H1 (cell line): Measurements from ENCODE around the gene C19orf53. TPM values are rescaled to one million over a fixed set of nuclear protein-coding genes. Genes with fewer than 3 reads are reported as not detected.

Experiments used
- CTCF ChIA-PET: fragments of 300-600 bp; sonication (Branson Sonifier 250); formaldehyde crosslinking; loops from one replicate; lab custom pipeline; 2021; ENCODE audit not compliant: partially characterized antibody; lab: Charles Lee
- POLR2A ChIA-PET: fragments of 300-600 bp; sonication (Branson Sonifier 250); formaldehyde crosslinking; loops from one replicate; lab custom pipeline; 2021; ENCODE audit warnings: inconsistent platforms; ENCODE audit not compliant: partially characterized antibody; lab: Charles Lee
- DNase-seq, 2 experiments: peaks; one replicate each; pipeline versions ENCODE4 v3.0.0 to v3.0.0-alpha.2; 2010 to 2022; ENCODE audit warnings: low spot score in 2 of 2, low read depth in 1 of 2, mixed read lengths in 1 of 2
- FAIRE-seq: peaks from 2 replicates; lab custom pipeline; 2011; peaks lifted over from hg19 to GRCh38; lab: Jason Lieb, UNC
- H2AFZ ChIP-seq: 2 replicates; pipeline ENCODE4 v1.8.1; 2012; ENCODE audit warnings: low read length, inconsistent platforms
- H2AK5ac ChIP-seq: 2 replicates; pipeline ENCODE4 v1.6.1; 2013; ENCODE audit warnings: low read depth, low read length
- H2BK120ac ChIP-seq: replicated peaks from 2 replicates; pipeline ENCODE3; 2013; ENCODE audit warnings: low read depth, low read length, inconsistent platforms
- H2BK12ac ChIP-seq: 2 replicates; pipeline ENCODE4 v1.6.1; 2013; ENCODE audit warnings: low read depth, low read length
- H2BK15ac ChIP-seq: 2 replicates; pipeline ENCODE4 v1.6.1; 2013; ENCODE audit warnings: low read length
- H2BK20ac ChIP-seq: 2 replicates; pipeline ENCODE4 v1.6.1; 2013; ENCODE audit warnings: low read length
- H2BK5ac ChIP-seq: 2 replicates; pipeline ENCODE4 v1.6.1; 2013; ENCODE audit warnings: low read depth, low read length
- H3K14ac ChIP-seq: 2 replicates; pipeline ENCODE4 v1.6.1; 2013; ENCODE audit warnings: inconsistent platforms; ENCODE audit not compliant: insufficient read length
- H3K18ac ChIP-seq: 2 replicates; pipeline ENCODE4 v1.6.1; 2013; ENCODE audit warnings: low read length; ENCODE audit errors: extremely low read depth
- H3K23ac ChIP-seq: 2 replicates; pipeline ENCODE4 v1.6.1; 2013; ENCODE audit warnings: inconsistent platforms; ENCODE audit not compliant: insufficient read length
- H3K23me2 ChIP-seq: 2 replicates; pipeline ENCODE4 v1.6.1; 2013; ENCODE audit warnings: low read depth, low read length
- H3K27ac ChIP-seq: 2 replicates; pipeline ENCODE4 v1.6.1; 2011; ENCODE audit warnings: low read depth, low read length, inconsistent platforms
- H3K27me3 ChIP-seq, 4 experiments: replicated peaks in 1 of 4; 1 replicate in 1 of 4; 2 replicates in 3 of 4; pipeline versions ENCODE4 v1.6.1 to v1.8.1; 2011 to 2013; ENCODE audit warnings: low read length in 3 of 4, mild to moderate bottlenecking in 3 of 4, inconsistent platforms in 2 of 4, mixed read lengths in 2 of 4, moderate library complexity in 1 of 4; ENCODE audit not compliant: control insufficient read depth in 3 of 4, insufficient read depth in 3 of 4; ENCODE audit errors: extremely low read depth in 1 of 4
- H3K36me3 ChIP-seq, 4 experiments: 2 replicates each; pipeline versions ENCODE4 v1.6.1 to v1.8.1; 2011 to 2013; ENCODE audit warnings: mild to moderate bottlenecking in 4 of 4, low read length in 3 of 4, moderate library complexity in 2 of 4, control low read depth in 1 of 4, inconsistent platforms in 1 of 4; ENCODE audit not compliant: insufficient read depth in 4 of 4, control insufficient read depth in 2 of 4
- H3K4ac ChIP-seq: replicated peaks from 2 replicates; pipeline ENCODE3; 2013; ENCODE audit warnings: low read length, low read depth, mixed read lengths, inconsistent platforms; ENCODE audit not compliant: insufficient read length
- H3K4me1 ChIP-seq, 4 experiments: replicated peaks in 1 of 4; 1 replicate in 1 of 4; 2 replicates in 3 of 4; pipeline versions ENCODE4 v1.6.1 to v1.8.1; 2011 to 2013; ENCODE audit warnings: low read length in 3 of 4, inconsistent platforms in 2 of 4, mixed read lengths in 1 of 4; ENCODE audit not compliant: insufficient read depth in 4 of 4, control insufficient read depth in 3 of 4
- H3K4me2 ChIP-seq, 2 experiments: 2 replicates each; pipeline versions ENCODE4 v1.6.1 to v1.8.1; 2011 to 2013; ENCODE audit warnings: low read depth in 2 of 2, low read length in 2 of 2, control low read depth in 1 of 2, inconsistent platforms in 1 of 2, mild to moderate bottlenecking in 1 of 2; ENCODE audit not compliant: insufficient read depth in 1 of 2
- H3K4me3 ChIP-seq, 4 experiments: fragments of 200-600, 300-600 bp in 1 of 4; sonication (generic), shearing (Covaris generic), sonication (Bioruptor Twin) in 1 of 4; 2 replicates each; pipeline versions ENCODE4 v1.5.1 to v1.8.1; 2011 to 2016; ENCODE audit warnings: low read length in 4 of 4, low read depth in 3 of 4, control low read depth in 2 of 4, inconsistent platforms in 2 of 4, mild to moderate bottlenecking in 2 of 4, mixed read lengths in 1 of 4, moderate library complexity in 1 of 4; ENCODE audit not compliant: insufficient read depth in 2 of 4; ENCODE audit errors: extremely low read depth in 1 of 4
- H3K56ac ChIP-seq: replicated peaks from 2 replicates; pipeline ENCODE3; 2013; ENCODE audit warnings: low read depth, mild to moderate bottlenecking, mixed read lengths, low read length, inconsistent platforms; ENCODE audit not compliant: insufficient read length
- H3K79me1 ChIP-seq: 2 replicates; pipeline ENCODE4 v1.6.1; 2013; ENCODE audit warnings: low read depth, low read length, control low read depth
- H3K79me2 ChIP-seq, 2 experiments: 2 replicates each; pipeline versions ENCODE4 v1.6.1 to v1.8.1; 2012 to 2013; ENCODE audit warnings: low read length in 2 of 2, mild to moderate bottlenecking in 2 of 2, inconsistent platforms in 1 of 2; ENCODE audit not compliant: insufficient read depth in 2 of 2, control insufficient read depth in 1 of 2
- H3K9ac ChIP-seq, 4 experiments: replicated peaks in 1 of 4; 1 replicate in 1 of 4; 2 replicates in 3 of 4; pipeline versions ENCODE4 v1.6.1 to v1.8.1; 2011 to 2013; ENCODE audit warnings: low read depth in 3 of 4, low read length in 3 of 4, control low read depth in 2 of 4, mild to moderate bottlenecking in 2 of 4, moderate library complexity in 2 of 4, inconsistent platforms in 1 of 4; ENCODE audit errors: extremely low read depth in 1 of 4
- H3K9me3 ChIP-seq, 2 experiments: 2 replicates each; pipeline versions ENCODE4 v1.6.1 to v1.8.1; 2012 to 2013; ENCODE audit warnings: mild to moderate bottlenecking in 2 of 2, moderate library complexity in 2 of 2, control low read depth in 1 of 2, inconsistent platforms in 1 of 2, low read depth in 1 of 2, low read length in 1 of 2, mixed read lengths in 1 of 2; ENCODE audit not compliant: insufficient read depth in 2 of 2
- H4K20me1 ChIP-seq, 2 experiments: replicated peaks in 1 of 2; 2 replicates each; pipeline versions ENCODE3 to v1.8.1; 2011 to 2013; ENCODE audit warnings: inconsistent platforms in 2 of 2, low read length in 2 of 2, mild to moderate bottlenecking in 1 of 2; ENCODE audit not compliant: insufficient read depth in 2 of 2, control insufficient read depth in 1 of 2
- H4K5ac ChIP-seq: 2 replicates; pipeline ENCODE4 v1.6.1; 2013; ENCODE audit warnings: low read length, low read depth, mixed read lengths, inconsistent platforms; ENCODE audit not compliant: insufficient read length
- H4K8ac ChIP-seq: 2 replicates; pipeline ENCODE4 v1.8.0; 2013; ENCODE audit warnings: mild to moderate bottlenecking, moderate library complexity, low read length, inconsistent platforms; ENCODE audit not compliant: insufficient read depth; ENCODE audit errors: extremely low read depth
- H4K91ac ChIP-seq: replicated peaks from 2 replicates; pipeline ENCODE3; 2013; ENCODE audit warnings: low read length, mixed read lengths, inconsistent platforms; ENCODE audit not compliant: insufficient read length
- SIN3A ChIP-seq, 2 experiments: IDR thresholded peaks in 1 of 2; conservative IDR thresholded peaks in 1 of 2; 2 replicates each; pipeline ENCODE4 v1.6.1; 2011 to 2012; ENCODE audit warnings: low read length in 2 of 2, improper control_type of control experiment in 1 of 2, low read depth in 1 of 2, mild to moderate bottlenecking in 1 of 2
- WGBS, 2 experiments: shearing (Covaris generic) in 1 of 2; methylation state at CpG; one replicate each; pipeline versions ENCODE4 v1.1.6 to v1.1.7; 2013 to 2015; ENCODE audit warnings: low lambda C conversion rate in 2 of 2, mixed read lengths in 2 of 2, inconsistent platforms in 1 of 2, low coverage in 1 of 2, missing lambda C conversion rate in 1 of 2; ENCODE audit not compliant: insufficient replicate concordance in 2 of 2, insufficient coverage in 1 of 2, insufficient read length in 1 of 2; ENCODE audit errors: extremely low coverage in 1 of 2, missing lambda C conversion rate in 1 of 2; 5-methylcytosine and 5-hydroxymethylcytosine counted together
- polyA plus RNA-seq, 7 experiments: library from polyadenylated mRNA; depleted of rRNA in 3 of 7; stranded (reverse) in 5 of 7; unstranded in 2 of 7; fragments of >200 nt in 5 of 7; fragments of 200-250 nt in 2 of 7; gene quantifications; 1 replicate in 5 of 7; 2 replicates in 1 of 7; 4 replicates in 1 of 7; pipeline versions ENCODE4 v1.2.1 to v1.2.3, GENCODE V29; 2011 to 2013; ENCODE audit warnings: missing spikeins in 2 of 7, mixed read lengths in 2 of 7
- total RNA-seq: library from RNA; stranded (reverse); fragmentation: NEBNext Ultra II Directional; extraction: Animal tissue kit (Norgen Biotek cat#: 25700); gene quantifications from 2 replicates; pipeline ENCODE4 v1.2.1, GENCODE V29; 2021

Gene C19orf53
- total and polyA plus RNA-seq, 2 of the 8 experiments (the other 6 are each of a cell fraction or from before 2014, with no cell fraction given), result 104 to 169 TPM

GRCh38 chr19:13768510-13768909, 5.7 kb upstream of the C19orf53 start:
- H3K14ac ChIP-seq, result no peak overlapping the region
- no peak overlapping the region for H3K4ac ChIP-seq
- no peak for TF ChIP-seq SIN3A (conservative IDR thresholded peaks at IDR 0.05 in 1 of 2, IDR thresholded peaks at IDR 0.05 in 1 of 2; ENCODE audit: low read depth in 1 of 2, low read length in 2 of 2)
- ChIA-PET POLR2A (interaction anchor here (0.6 to 1.6 kb wide), 5 partner anchors 9 to 273 kb away, joined by 3 read pairs; a partner anchor contains a TSS), CTCF (interaction anchor here (0.7 to 1.1 kb wide), 3 partner anchors 13 to 638 kb away, joined by 3 read pairs; no protein-coding TSS in a partner anchor)
- no peak overlapping the region for H4K91ac ChIP-seq
- no peaks in the 10 kb centered on the region for H3K9me3 ChIP-seq
- H3K27ac ChIP-seq, result no peak overlapping the region
- H3K79me1 ChIP-seq, result no peaks in the 10 kb centered on the region
- H3K18ac ChIP-seq, result no peak overlapping the region
- H2AK5ac ChIP-seq, result no peak overlapping the region
- no peak overlapping the region for H3K56ac ChIP-seq
- no peak overlapping the region for H2BK120ac ChIP-seq
- H2BK12ac ChIP-seq, result no peak overlapping the region
- H3K4me1 ChIP-seq, result peaks cover 0 to 9% (median 2%) of the 10 kb centered on the region in 4 experiments; a peak in 3 of 7 replicates
- 0 out of 2 replicates have a peak overlapping the region, but pooled peaks have one; percentile 25 for H4K8ac ChIP-seq
- H4K20me1 ChIP-seq, result peaks cover 0 to 2% of the 10 kb centered on the region in 2 experiments
- H3K23me2 ChIP-seq, result peaks cover 7% of the 10 kb centered on the region; the same call in 1 of the 2 replicates
- H3K79me2 ChIP-seq, result no peaks in the 10 kb centered on the region
- no peak overlapping the region for H4K5ac ChIP-seq
- H3K36me3 ChIP-seq, result peaks cover 0 to 11% (median 0%) of the 10 kb centered on the region in 4 experiments; a peak in 2 of 8 replicates
- no peak overlapping the region for H2AFZ ChIP-seq
- no peak overlapping the region for H3K4me3 ChIP-seq
- no peak overlapping the region for H2BK15ac ChIP-seq
- H2BK5ac ChIP-seq, result no peak overlapping the region
- no peak overlapping the region for H2BK20ac ChIP-seq
- no peak overlapping the region for H3K23ac ChIP-seq
- WGBS, 2 experiments, result 94% methylated on average over 19 of the region's 19 CpGs; no CpG with 5 or more reads in 1 of the 2 experiments
- no peaks in the 10 kb centered on the region; a peak in 1 of 7 replicates for H3K27me3 ChIP-seq
- H3K4me2 ChIP-seq, result no peak overlapping the region
- no peak overlapping the region for H3K9ac ChIP-seq
- no peak for DNase-seq
- FAIRE-seq, result no peak
